Measurements from ENCODE around the gene NEK6. TPM values are rescaled to one million over a fixed set of nuclear protein-coding genes. Genes with fewer than 3 reads are reported as not detected.

The NEK6 gene
- total and polyA plus RNA-seq, 4 experiments from 2014 or later: 3.8 to 11.7 (median 8.5) TPM

DNA sequence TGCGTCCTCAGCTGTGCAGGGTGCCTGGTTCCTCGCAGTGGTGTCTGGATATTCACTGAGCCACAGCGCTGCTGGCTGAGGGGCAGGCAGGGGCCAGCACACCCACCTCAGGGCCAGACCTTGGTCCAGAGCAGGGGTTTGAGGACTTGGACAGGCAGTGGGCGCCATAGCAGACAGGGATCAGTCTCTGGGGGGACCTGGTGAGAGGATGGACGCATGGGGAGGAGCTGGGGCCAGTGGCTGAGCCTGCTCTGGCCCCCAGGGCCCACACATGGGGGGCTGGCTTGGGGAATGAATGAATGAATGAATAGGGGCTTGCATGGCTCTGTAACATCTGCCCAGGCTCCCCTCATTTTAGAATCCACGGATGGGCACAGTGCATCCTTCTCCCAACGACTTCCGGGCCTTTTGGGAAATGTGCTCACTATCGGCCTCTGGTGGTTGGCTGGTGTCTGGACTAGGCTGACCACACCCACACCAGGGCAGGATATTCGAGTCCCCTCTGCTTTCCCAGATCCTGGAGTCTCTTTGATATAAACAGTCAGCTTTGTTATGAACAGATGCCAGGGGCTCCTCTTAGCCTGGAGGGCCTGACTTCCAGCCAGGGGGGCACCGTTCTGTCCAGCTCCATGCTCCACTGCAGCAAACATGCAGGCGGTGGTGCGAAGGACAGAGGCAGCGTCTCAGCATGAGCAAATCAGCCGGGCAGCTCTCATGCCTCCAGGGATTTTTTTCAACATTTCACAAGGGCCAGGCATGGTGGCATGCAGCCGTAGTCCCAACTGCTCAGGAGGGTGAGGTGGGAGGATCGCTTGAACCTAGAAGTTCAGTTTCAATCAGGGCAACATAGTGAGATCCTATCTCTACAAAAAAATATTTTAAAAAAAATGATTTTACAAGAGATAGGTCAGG lies 62.6 kb downstream of the NEK6 start:
- ChIA-PET POLR2A (ENCODE audit: partially characterized antibody) (no interaction called here), CTCF (ENCODE audit: partially characterized antibody) (interaction anchor here (1.0 to 1.8 kb wide), 4 partner anchors 22 to 193 kb away, joined by 3 to 11 read pairs (median 4); no protein-coding TSS in a partner anchor)
- DNase-seq: peak in 4 of 5 donors; percentile 19 to 31 (median 22)

DNA sequence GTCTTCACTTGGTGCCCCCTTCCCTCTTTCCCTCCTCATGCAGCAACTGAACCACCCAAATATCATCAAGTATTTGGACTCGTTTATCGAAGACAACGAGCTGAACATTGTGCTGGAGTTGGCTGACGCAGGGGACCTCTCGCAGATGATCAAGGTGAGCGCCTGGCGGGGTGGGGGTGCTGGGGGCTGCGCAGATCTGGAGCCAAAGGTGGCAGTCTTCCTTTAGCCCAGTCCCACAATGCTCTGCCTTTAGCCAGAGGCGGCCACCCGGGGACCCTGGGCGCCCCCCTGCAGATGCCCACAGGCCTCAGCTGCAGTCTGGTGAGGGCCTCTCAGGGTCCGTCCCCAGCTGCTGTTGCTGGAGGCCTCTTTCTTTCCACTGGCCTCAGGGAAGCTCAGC lies 63.7 kb downstream of the NEK6 start:
- Mint-ChIP-seq H3K4me1 (peaks cover 3 to 12% (median 6%) of the 10 kb centered on the region in 4 donors), H3K27me3 (no peaks in the 10 kb centered on the region), H3K27ac (no peak overlapping the region), H3K36me3 (peaks cover 4 to 23% of the 10 kb centered on the region in 2 donors), H3K9me3 (no peaks in the 10 kb centered on the region), H3K4me3 (no peak overlapping the region)
- no peak overlapping the region for H3K27ac ChIP-seq (ENCODE audit: low read depth, low read length)
- no peaks in the 10 kb centered on the region for H3K27me3 ChIP-seq (ENCODE audit: insufficient read depth, low read length)
- CTCF ChIA-PET (ENCODE audit: partially characterized antibody): interaction anchor here (1.8 kb wide), 1 partner anchor 194 kb away, joined by 9 read pairs; no protein-coding TSS in a partner anchor
- no peak for DNase-seq
- H3K4me1 ChIP-seq (ENCODE audit: insufficient read depth, low read length): peaks cover 6% of the 10 kb centered on the region
- peaks cover 4% of the 10 kb centered on the region for H3K36me3 ChIP-seq (ENCODE audit: insufficient read depth, low read length)
- H3K4me3 ChIP-seq (ENCODE audit: low read length in 2 of 2): no peak overlapping the region
- POLR2A ChIA-PET (ENCODE audit: partially characterized antibody): no interaction called here
- intact Hi-C loops (cut with micrococcal nuclease): loop anchor here (10.0 kb wide), 1 partner anchor 777 kb away; no protein-coding TSS in a partner anchor
- H3K9me3 ChIP-seq (ENCODE audit: control insufficient read depth in 1 of 2, low read length in 2 of 2): no peaks in the 10 kb centered on the region

More for the DNA sequence above, 62.6 kb downstream of the NEK6 start:
- no peaks in the 10 kb centered on the region for H3K27me3 Mint-ChIP-seq
- peak overlapping the region in 3 of 7 donors; percentile 29 to 47 (median 37) for H3K27ac Mint-ChIP-seq
- intact Hi-C loops (cut with micrococcal nuclease): loop anchor here (10.0 kb wide), 1 partner anchor 776 kb away; no protein-coding TSS in a partner anchor
- peaks cover 6% of the 10 kb centered on the region for H3K4me1 ChIP-seq (ENCODE audit: insufficient read depth, low read length)
- no peaks in the 10 kb centered on the region for H3K27me3 ChIP-seq (ENCODE audit: insufficient read depth, low read length)
- no peak overlapping the region for H3K27ac ChIP-seq (ENCODE audit: low read depth, low read length)
- peaks cover 4% of the 10 kb centered on the region for H3K36me3 ChIP-seq (ENCODE audit: insufficient read depth, low read length)
- no peak overlapping the region for H3K4me3 Mint-ChIP-seq
- H3K36me3 Mint-ChIP-seq: peaks cover 4 to 25% of the 10 kb centered on the region in 2 donors
- no peak overlapping the region for H3K4me3 ChIP-seq (ENCODE audit: low read length in 2 of 2)
- no peaks in the 10 kb centered on the region for H3K9me3 Mint-ChIP-seq
- no peaks in the 10 kb centered on the region for H3K9me3 ChIP-seq (ENCODE audit: control insufficient read depth in 1 of 2, low read length in 2 of 2)
- H3K4me1 Mint-ChIP-seq: peaks cover 3 to 12% (median 6%) of the 10 kb centered on the region in 4 donors

DNA sequence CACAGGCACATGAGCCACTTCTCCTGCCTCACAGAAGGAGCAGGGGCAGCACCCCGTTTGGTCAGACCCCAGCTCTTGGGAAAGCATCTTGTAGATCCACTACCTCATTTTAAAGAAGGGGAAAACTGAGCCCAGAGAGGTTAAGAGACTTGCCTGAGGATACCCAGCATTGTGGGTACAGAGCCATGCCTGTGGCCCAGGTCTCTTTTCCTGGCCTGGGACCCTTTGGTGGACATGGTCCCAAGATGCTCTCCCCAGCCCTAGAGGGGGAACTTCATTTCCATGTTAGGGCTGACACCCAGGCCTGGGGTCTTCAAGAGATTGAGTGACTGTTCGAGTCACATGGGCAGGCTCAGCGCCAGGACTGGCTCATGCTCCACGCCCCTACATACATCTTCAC lies 64.2 kb downstream of the NEK6 start:
- no peaks in the 10 kb centered on the region for H3K9me3 Mint-ChIP-seq
- H3K36me3 ChIP-seq (ENCODE audit: insufficient read depth, low read length): peaks cover 4% of the 10 kb centered on the region
- H3K4me1 Mint-ChIP-seq: peaks cover 3 to 12% (median 6%) of the 10 kb centered on the region in 4 donors
- no peaks in the 10 kb centered on the region for H3K9me3 ChIP-seq (ENCODE audit: control insufficient read depth in 1 of 2, low read length in 2 of 2)
- H3K27me3 Mint-ChIP-seq: no peaks in the 10 kb centered on the region
- H3K27me3 ChIP-seq (ENCODE audit: insufficient read depth, low read length): no peaks in the 10 kb centered on the region
- H3K4me3 Mint-ChIP-seq: no peak overlapping the region
- H3K4me1 ChIP-seq (ENCODE audit: insufficient read depth, low read length): peaks cover 6% of the 10 kb centered on the region
- CTCF ChIA-PET (ENCODE audit: partially characterized antibody): interaction anchor here (1.8 kb wide), 1 partner anchor 195 kb away, joined by 9 read pairs; no protein-coding TSS in a partner anchor
- peaks cover 4 to 20% of the 10 kb centered on the region in 2 donors for H3K36me3 Mint-ChIP-seq
- POLR2A ChIA-PET (ENCODE audit: partially characterized antibody): no interaction called here
- H3K27ac ChIP-seq (ENCODE audit: low read depth, low read length): no peak overlapping the region
- DNase-seq: no peak
- intact Hi-C loops (cut with micrococcal nuclease): loop anchor here (10.0 kb wide), 1 partner anchor 777 kb away; no protein-coding TSS in a partner anchor
- no peak overlapping the region for H3K4me3 ChIP-seq (ENCODE audit: low read length in 2 of 2)
- H3K27ac Mint-ChIP-seq: no peak overlapping the region

DNA sequence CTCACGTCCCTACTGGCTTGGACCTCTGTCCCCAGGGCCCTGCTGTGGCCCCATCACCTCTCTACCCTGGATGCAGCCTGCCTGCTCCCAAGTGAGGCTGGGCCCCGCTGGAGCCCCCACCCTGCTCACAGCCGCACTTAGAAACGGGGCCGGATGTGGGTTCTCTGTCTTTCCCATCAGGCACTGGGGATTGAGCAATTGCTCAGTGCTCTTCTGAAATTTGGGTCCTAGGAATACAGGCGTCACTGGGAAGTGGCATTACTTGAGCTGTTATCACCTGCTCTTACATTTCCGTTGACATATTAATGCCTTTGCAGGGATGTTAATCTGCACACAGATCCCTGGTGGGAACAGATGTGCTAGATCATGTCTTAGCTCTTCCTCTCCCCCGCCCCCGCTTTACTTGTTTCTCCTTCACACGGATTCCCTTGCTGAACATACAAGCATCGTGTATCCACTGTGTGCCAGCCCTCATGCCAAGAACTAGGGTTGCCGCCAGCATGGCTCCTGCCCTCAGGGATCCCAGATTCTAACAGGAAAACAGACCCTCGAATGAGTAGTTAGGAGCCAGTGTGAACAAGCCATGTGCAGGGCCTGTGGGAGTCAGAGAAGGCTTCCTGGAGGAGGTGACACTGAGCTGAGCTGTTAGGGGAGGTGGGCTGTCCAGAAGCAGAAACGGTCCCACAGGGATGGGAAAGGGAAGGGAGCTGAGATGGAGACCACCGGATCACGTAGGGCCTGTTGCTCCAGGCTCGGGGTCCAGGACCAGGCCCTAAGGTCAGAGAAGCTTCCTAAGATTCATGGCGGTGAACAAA lies 65.1 kb downstream of the NEK6 start:
- Histone ChIP-seq H3K9me3 (ENCODE audit: control insufficient read depth in 1 of 2, low read length in 2 of 2) (no peaks in the 10 kb centered on the region), H3K36me3 (ENCODE audit: insufficient read depth, low read length) (peaks cover 4% of the 10 kb centered on the region), H3K27me3 (ENCODE audit: insufficient read depth, low read length) (no peaks in the 10 kb centered on the region), H3K4me1 (ENCODE audit: insufficient read depth, low read length) (peaks cover 6% of the 10 kb centered on the region), H3K4me3 (ENCODE audit: low read length in 2 of 2) (no peak overlapping the region), H3K27ac (ENCODE audit: low read depth, low read length) (no peak overlapping the region)
- Mint-ChIP-seq H3K27me3 (no peaks in the 10 kb centered on the region), H3K36me3 (peaks cover 0 to 19% of the 10 kb centered on the region in 2 donors), H3K4me1 (peaks cover 3 to 12% (median 6%) of the 10 kb centered on the region in 4 donors), H3K27ac (peak overlapping the region in 1 of 7 donors; percentile 61), H3K4me3 (no peak overlapping the region), H3K9me3 (no peaks in the 10 kb centered on the region)
- ChIA-PET POLR2A (ENCODE audit: partially characterized antibody) (no interaction called here), CTCF (ENCODE audit: partially characterized antibody) (interaction anchor here (0.8 to 1.8 kb wide), 2 partner anchors 196 kb away, joined by 4 to 9 read pairs; no protein-coding TSS in a partner anchor)
- no peak for DNase-seq
- intact Hi-C loops (cut with micrococcal nuclease): loop anchor here (10.0 kb wide), 1 partner anchor 778 kb away; no protein-coding TSS in a partner anchor

DNA sequence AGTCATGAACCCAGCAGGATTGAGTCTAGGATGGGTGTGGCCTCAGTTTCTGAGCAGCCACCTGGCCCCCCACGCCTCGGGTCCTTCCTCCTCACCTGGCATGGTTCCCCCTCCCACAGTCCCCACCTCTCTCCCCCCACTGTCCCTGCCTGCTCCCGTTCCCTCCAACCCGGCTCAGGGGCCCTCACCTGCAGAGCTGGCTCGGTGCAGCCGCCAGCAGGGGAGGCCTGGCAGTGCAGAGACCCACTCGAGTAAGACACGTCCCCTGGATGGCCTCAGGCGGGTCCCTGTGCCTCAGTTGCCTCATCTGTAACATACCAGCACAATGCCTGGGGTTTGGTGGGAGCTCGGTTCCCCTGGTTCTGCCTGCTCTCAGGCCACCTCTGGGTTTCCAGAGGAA lies 66.2 kb downstream of the NEK6 start:
- no peak for DNase-seq
- no peak overlapping the region for H3K27ac Mint-ChIP-seq
- Histone ChIP-seq H3K27me3 (ENCODE audit: insufficient read depth, low read length) (no peaks in the 10 kb centered on the region), H3K4me3 (ENCODE audit: low read length in 2 of 2) (no peak overlapping the region), H3K9me3 (ENCODE audit: control insufficient read depth in 1 of 2, low read length in 2 of 2) (no peaks in the 10 kb centered on the region), H3K4me1 (ENCODE audit: insufficient read depth, low read length) (peaks cover 6% of the 10 kb centered on the region), H3K27ac (ENCODE audit: low read depth, low read length) (no peak overlapping the region), H3K36me3 (ENCODE audit: insufficient read depth, low read length) (peaks cover 4% of the 10 kb centered on the region)
- no peaks in the 10 kb centered on the region for H3K9me3 Mint-ChIP-seq
- no peaks in the 10 kb centered on the region for H3K27me3 Mint-ChIP-seq
- CTCF ChIA-PET (ENCODE audit: partially characterized antibody): no interaction called here
- intact Hi-C loops (cut with micrococcal nuclease): loop anchor here (10.0 kb wide), 1 partner anchor 779 kb away; no protein-coding TSS in a partner anchor
- POLR2A ChIA-PET (ENCODE audit: partially characterized antibody): no interaction called here
- H3K36me3 Mint-ChIP-seq: peaks cover 0 to 22% of the 10 kb centered on the region in 2 donors
- H3K4me3 Mint-ChIP-seq: no peak overlapping the region
- H3K4me1 Mint-ChIP-seq: peaks cover 3 to 12% (median 6%) of the 10 kb centered on the region in 4 donors

DNA sequence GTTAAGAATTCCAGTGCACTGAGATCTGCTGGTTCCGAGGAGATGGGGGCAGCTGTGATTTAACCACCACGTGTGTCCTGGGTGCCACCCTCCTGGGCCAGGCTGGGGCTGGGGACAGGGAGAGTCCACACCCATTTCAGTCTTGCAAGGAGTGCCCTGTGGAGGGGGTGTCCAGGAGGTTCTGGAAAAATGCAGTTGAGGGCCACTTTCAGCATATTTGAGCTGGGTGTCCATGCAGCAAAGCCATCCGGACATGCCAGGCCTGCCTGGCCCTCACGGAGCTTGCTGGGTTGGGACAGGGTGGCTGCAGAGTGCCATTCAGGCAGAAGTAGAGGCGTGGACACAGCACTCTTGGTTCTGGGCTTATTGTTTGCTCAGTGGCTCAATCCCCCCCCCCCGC lies 68.1 kb downstream of the NEK6 start:
- no peaks in the 10 kb centered on the region for H3K27me3 ChIP-seq (ENCODE audit: insufficient read depth, low read length)
- no peak overlapping the region for H3K4me3 ChIP-seq (ENCODE audit: low read length in 2 of 2)
- ChIA-PET CTCF (ENCODE audit: partially characterized antibody) (interaction anchor here (0.6 kb wide), 1 partner anchor 44 kb away, joined by 3 read pairs; no protein-coding TSS in a partner anchor), POLR2A (ENCODE audit: partially characterized antibody) (no interaction called here)
- H3K4me1 Mint-ChIP-seq: no peaks in the 10 kb centered on the region
- H3K36me3 Mint-ChIP-seq: peaks cover 7 to 26% of the 10 kb centered on the region in 2 donors
- H3K4me1 ChIP-seq (ENCODE audit: insufficient read depth, low read length): no peaks in the 10 kb centered on the region
- intact Hi-C loops (cut with micrococcal nuclease): loop anchor here (10.0 kb wide), 1 partner anchor 781 kb away; no protein-coding TSS in a partner anchor
- H3K27me3 Mint-ChIP-seq: no peaks in the 10 kb centered on the region
- no peak overlapping the region for H3K27ac ChIP-seq (ENCODE audit: low read depth, low read length)
- H3K9me3 ChIP-seq (ENCODE audit: control insufficient read depth in 1 of 2, low read length in 2 of 2): no peaks in the 10 kb centered on the region
- H3K9me3 Mint-ChIP-seq: no peaks in the 10 kb centered on the region
- H3K36me3 ChIP-seq (ENCODE audit: insufficient read depth, low read length): peaks cover 4% of the 10 kb centered on the region
- H3K4me3 Mint-ChIP-seq: no peak overlapping the region
- H3K27ac Mint-ChIP-seq: no peak overlapping the region
- no peak for DNase-seq

All from CD4-positive, alpha-beta memory T cell (primary cell).